ENCODE measurements around the gene SOX8. TPM values are rescaled to one million over a fixed set of nuclear protein-coding genes. Genes with fewer than 3 reads are reported as not detected.

Gene SOX8
- total RNA-seq, 1 experiment from 2014 or later = 5.2 TPM

GRCh38 chr16:991773-992172 is 10.2 kb downstream of the SOX8 start:
- H3K4me3 ChIP-seq (replicated peaks in 1 of 2; ENCODE audit: low read depth in 1 of 2, low read length in 2 of 2) = no peak overlapping the region
- ChIA-PET POLR2A (no interaction called here), CTCF (interaction anchor here (1.0 kb wide), 1 partner anchor 9 kb away, joined by 4 read pairs; no protein-coding TSS in a partner anchor), RAD21 (ENCODE audit: low non-redundant PET in 1 of 2, low total read pairs in 2 of 2, uncharacterized antibody in 2 of 2, unreplicated experiment in 2 of 2) (no interaction called here)
- H3K9me3 ChIP-seq (ENCODE audit: control insufficient read depth in 1 of 2, insufficient read depth in 1 of 2, low read depth in 1 of 2, low read length in 2 of 2) = no peaks in the 10 kb centered on the region
- TF ChIP-seq FOSL1 (IDR thresholded peaks at IDR 0.05; ENCODE audit: low read depth) (no peak), JUND (IDR thresholded peaks at IDR 0.05) (no peak), RAD21 (IDR thresholded peaks at IDR 0.05; ENCODE audit: low read depth) (no peak)
- BruUV-seq (replicated peaks) = no TSS peak
- H3K4me1 ChIP-seq (ENCODE audit: control insufficient read depth in 1 of 2, insufficient read depth in 2 of 2, low read length in 2 of 2) = peaks cover 1% of the 10 kb centered on the region in 2 experiments; a peak in 3 of 4 replicates
- intact Hi-C loops (cut with micrococcal nuclease) = no loop called here
- H3K4me2 ChIP-seq (ENCODE audit: low read length) = no peak overlapping the region
- H3K9ac ChIP-seq (ENCODE audit: low read length) = no peak overlapping the region
- ATAC-seq (no peak), DNase-seq (ENCODE audit: low read depth, low spot score) (no peak)
- peaks cover 20% of the 10 kb centered on the region for H3K27me3 ChIP-seq (ENCODE audit: insufficient read depth, low read length)
- H3K27ac ChIP-seq (ENCODE audit: low read depth, low read length) = no peak overlapping the region
- H4K20me1 ChIP-seq (ENCODE audit: insufficient read depth) = no peaks in the 10 kb centered on the region
- H3K36me3 ChIP-seq (ENCODE audit: control insufficient read depth in 1 of 2, insufficient read depth in 2 of 2, low read length in 2 of 2) = no peaks in the 10 kb centered on the region
- no peaks in the 10 kb centered on the region for H3K9me2 ChIP-seq (ENCODE audit: insufficient read depth)
- H2AFZ ChIP-seq (ENCODE audit: low read depth, low read length, poor library complexity, severe bottlenecking) = no peak overlapping the region
- H3K79me2 ChIP-seq (ENCODE audit: insufficient read depth, low read length) = no peaks in the 10 kb centered on the region

- TF ChIP-seq POLR2A (IDR thresholded peaks at IDR 0.05; ENCODE audit: borderline replicate concordance, extremely low read depth, insufficient read depth, insufficient read length) (no peak), SIN3A (IDR thresholded peaks at IDR 0.05; ENCODE audit: low read depth) (no peak), FOSL1 (IDR thresholded peaks at IDR 0.05; ENCODE audit: low read depth) (no peak), ELF1 (IDR thresholded peaks at IDR 0.05; ENCODE audit: borderline replicate concordance, low read depth) (no peak), SP1 (IDR thresholded peaks at IDR 0.05; ENCODE audit: low read depth) (no peak)
- intact Hi-C loops (cut with micrococcal nuclease) = no loop called here
- CTCF ChIA-PET = no interaction called here
- H3K9me3 ChIP-seq (ENCODE audit: control insufficient read depth in 1 of 2, insufficient read depth in 1 of 2, low read depth in 1 of 2, low read length in 2 of 2) = no peaks in the 10 kb centered on the region
- no peak overlapping the region for H3K4me2 ChIP-seq (ENCODE audit: low read length)
- RAD21 ChIA-PET (ENCODE audit: low non-redundant PET in 1 of 2, low total read pairs in 2 of 2, uncharacterized antibody in 2 of 2, unreplicated experiment in 2 of 2) = no interaction called here
- peaks cover 15 to 17% of the 10 kb centered on the region in 2 experiments for H3K4me1 ChIP-seq (ENCODE audit: control insufficient read depth in 1 of 2, insufficient read depth in 2 of 2, low read length in 2 of 2)
- DNase-seq (ENCODE audit: low read depth, low spot score) = no peak
- no peak overlapping the region for H2AFZ ChIP-seq (ENCODE audit: low read depth, low read length, poor library complexity, severe bottlenecking)
- POLR2A ChIA-PET = no interaction called here
- H3K4me3 ChIP-seq (replicated peaks in 1 of 2; ENCODE audit: low read depth in 1 of 2, low read length in 2 of 2) = no peak overlapping the region
- no peaks in the 10 kb centered on the region for H3K9me2 ChIP-seq (ENCODE audit: insufficient read depth)
- H3K79me2 ChIP-seq (ENCODE audit: insufficient read depth, low read length) = no peaks in the 10 kb centered on the region
- no peak overlapping the region for H3K9ac ChIP-seq (ENCODE audit: low read length)
- H4K20me1 ChIP-seq (ENCODE audit: insufficient read depth) = no peaks in the 10 kb centered on the region
- H3K36me3 ChIP-seq (ENCODE audit: control insufficient read depth in 1 of 2, insufficient read depth in 2 of 2, low read length in 2 of 2) = no peaks in the 10 kb centered on the region
- no peak overlapping the region for H3K27ac ChIP-seq (ENCODE audit: low read depth, low read length)
- peaks cover 39% of the 10 kb centered on the region for H3K27me3 ChIP-seq (ENCODE audit: insufficient read depth, low read length)
- ATAC-seq = no peak
- no TSS peak for BruUV-seq (replicated peaks)
Measured at GRCh38 chr16:993731-994130, 12.2 kb downstream of the SOX8 start.
